COLO668 (cell line): ENCODE measurements around the gene WNT7B.

ENCODE experiments used
- DNase-seq: peaks from one replicate; lab custom pipeline; 2025; ENCODE audit not compliant: unreplicated experiment; lab: John Stamatoyannopoulos, UW

The WNT7B gene

DNA sequence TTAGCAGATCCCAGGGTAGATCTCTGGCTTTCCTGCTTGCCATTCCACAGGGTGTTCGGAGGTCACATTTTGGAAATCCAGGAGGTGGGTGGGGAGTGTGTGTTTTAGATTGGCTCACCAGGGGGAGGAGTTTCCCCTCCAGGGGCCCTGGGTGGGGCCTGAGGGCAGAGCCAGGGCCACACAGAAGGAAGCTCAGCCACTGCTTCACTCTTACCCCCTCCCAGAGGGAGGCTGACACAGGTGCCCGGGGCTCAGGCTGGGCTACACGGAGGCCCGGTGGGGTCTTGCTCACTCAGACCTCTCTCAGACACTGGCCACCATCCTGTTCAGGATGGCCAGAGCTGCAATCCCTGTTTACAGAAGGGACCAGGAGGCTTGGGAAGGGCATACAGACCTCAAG, 2.5 kb downstream of the WNT7B start:
- DNase-seq = no peak

GRCh38 chr22:45972889-45973253, 4.1 kb downstream of the WNT7B start:
- DNase-seq = no peak

- no peak for DNase-seq
These were observed 4.7 kb downstream of the WNT7B start for GRCh38 chr22:45972091-45972888.

- no peak for DNase-seq
These were observed 5.4 kb downstream of the WNT7B start for GRCh38 chr22:45971408-45972028.

DNA sequence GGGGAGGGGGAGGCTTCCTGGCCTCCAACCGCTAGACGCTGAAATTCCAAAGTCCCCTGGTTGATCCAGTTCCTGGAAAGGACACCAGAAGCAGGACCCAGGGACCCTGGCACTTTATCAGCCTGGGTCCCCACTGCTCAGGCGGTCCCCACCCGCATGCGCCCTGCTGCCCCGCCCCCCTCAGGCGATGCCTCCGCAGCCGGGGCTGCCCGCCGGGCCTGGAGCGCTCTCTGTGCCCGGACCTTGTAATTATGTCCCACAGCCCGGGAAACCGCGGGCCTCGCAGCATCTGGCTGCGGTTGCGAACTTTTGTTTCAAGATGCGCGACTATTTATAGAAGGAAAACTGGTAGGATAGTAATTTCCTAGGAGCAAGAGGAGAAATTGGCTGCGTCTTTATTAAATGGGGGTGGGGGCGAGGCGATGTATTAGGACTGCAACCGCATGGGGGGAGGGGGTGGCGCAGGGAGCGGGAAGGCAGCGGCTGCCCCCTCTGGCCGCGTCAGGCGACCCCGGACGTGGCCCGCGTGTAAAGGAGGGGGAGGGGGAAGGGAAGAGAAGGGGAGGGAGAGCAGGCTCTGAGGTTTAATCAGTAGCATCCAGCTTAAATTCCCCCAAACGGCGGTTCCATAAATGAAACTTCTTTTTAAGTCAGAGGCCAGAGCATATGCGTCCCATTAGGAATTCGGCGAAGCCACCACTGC, 6.1 kb downstream of the WNT7B start:
- DNase-seq = no peak

GRCh38 chr22:45969801-45970470, 7.0 kb downstream of the WNT7B start:
- no peak for DNase-seq

DNA sequence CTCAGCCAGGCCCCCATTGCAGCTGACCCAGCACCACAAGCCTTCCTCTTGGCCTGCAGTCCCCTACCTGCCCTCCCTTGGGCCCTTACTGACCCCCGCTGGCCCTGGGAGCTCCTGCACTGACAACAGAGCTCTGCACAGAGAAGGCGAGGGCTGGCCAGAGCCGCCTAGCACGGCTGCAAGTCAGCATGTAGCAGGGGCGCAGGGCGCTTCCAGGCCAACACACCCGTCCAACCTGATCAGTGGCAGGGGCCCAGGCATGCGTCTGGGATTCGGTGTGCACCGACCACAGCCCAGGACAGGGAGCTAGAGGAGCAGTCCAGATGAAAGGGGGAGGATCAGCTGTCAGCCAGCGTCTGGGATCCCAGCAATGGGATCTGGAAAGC, 7.6 kb downstream of the WNT7B start:
- DNase-seq = no peak

GRCh38 chr22:45968751-45969413, 8.1 kb downstream of the WNT7B start:
- no peak for DNase-seq

DNA sequence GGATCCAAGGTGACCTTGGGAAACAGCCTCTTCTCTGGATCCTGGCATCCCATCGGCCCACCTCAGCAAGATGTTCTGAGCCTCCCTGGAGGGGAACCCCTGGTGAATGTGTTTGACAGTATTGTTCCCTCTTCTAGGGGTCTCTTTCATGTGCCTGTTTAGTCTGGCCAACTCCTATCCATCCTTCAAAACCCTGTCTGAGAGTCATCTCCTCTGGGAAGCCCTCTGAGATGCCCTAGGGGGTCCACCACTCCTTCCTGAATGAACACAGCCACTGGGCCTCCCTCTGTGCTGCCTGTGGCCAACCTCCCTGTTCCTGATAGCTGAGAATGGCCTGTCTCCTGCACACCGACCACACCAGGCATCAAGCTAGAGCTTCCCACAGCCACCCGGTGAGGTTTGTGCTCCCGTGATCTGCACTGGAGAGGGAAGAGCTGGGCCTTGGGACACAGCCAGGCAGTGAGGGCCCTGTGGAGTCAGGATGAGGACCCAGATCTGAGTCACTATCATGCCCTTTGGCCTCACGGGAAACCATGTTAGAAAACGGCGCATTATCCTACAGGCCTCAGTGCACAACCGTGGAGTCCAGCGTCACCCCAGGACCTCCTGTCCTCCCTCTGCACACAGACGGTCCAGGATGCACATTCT, 8.8 kb downstream of the WNT7B start:
- DNase-seq = no peak

GRCh38 chr22:45966895-45967365, 10.0 kb downstream of the WNT7B start:
- DNase-seq = no peak

DNA sequence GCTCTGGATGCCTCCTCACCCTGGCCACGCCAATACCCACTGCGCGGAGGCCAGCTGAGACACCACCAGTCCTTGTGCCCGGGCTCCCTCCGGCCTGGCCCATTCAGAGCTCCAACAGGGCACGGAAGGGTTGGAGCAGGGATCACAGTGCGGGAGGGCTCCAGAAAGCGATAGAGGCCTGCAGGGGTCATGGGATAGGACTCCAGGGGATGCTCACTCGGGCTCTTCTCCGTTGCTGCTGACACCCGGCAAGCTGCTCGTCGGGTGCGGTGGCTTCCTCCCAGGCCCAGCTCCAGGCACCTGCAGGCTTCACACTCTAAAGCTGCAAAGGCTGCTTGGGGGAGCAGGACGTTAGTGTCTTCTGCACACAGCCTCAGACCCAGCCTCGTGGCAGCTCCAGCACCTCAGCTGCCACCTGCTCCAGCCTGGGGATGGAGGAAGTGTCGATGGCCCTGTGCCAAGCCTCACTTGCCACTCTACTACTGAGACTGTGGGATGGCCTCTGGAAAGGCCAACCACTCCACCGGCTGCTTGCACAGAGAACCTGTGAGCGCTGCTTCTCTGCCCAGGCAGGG, 10.6 kb downstream of the WNT7B start:
- peak; percentile 92 for DNase-seq

DNA sequence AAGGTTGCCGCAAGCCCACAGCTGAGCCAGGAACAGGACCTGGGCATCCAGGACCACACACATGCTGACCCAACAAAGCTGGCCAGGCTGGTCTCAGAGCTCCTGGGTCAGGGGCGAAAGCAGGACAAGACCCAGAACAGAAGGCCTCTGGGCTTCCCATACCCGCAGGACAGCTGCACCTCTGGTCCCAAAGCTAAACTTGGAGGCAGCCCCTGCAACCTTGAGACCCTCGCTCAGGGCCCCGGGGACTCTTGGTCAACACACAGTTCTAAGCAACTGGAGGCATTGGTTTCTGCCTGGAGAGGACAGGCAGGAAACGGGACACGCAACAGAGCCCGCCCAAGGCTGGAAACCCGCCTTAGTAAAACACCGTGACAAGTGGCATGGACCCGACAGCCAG, 11.4 kb downstream of the WNT7B start:
- DNase-seq = no peak

DNA sequence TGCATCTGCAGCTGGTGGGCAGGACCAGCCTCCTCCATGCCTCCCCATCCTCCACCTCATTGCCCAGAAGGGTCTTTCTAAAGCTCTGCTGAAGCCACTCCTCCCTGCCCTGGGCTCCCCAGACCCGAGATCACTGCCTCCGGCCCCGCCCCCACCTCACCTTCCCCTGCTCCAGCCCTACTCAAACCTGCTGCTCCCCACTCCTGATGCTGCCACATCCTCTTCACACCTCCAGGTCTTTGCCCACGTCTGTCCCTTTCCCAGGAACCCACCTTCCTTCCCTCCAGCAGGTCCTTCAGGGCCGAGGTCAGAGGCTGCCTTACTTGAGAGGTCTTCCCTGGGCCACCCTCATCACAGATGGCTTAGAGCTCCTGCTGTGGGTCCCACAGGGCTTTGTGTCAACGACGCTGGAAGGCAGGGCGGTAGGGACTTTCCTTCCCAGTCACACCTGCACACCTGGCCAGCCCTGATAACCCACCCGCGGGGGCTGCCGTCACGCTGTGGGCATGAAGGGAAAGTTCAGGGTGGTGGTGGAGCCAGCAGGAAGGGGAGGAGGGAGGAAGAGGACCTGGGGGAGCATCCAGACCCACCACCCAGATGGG, 11.9 kb downstream of the WNT7B start:
- peak; percentile 28 for DNase-seq

- DNase-seq = no peak
These were observed 12.6 kb downstream of the WNT7B start for GRCh38 chr22:45964372-45964771.

GRCh38 chr22:45963821-45964220, 13.1 kb downstream of the WNT7B start:
- DNase-seq = no peak

GRCh38 chr22:45962756-45963324, 14.1 kb downstream of the WNT7B start:
- no peak for DNase-seq

DNA sequence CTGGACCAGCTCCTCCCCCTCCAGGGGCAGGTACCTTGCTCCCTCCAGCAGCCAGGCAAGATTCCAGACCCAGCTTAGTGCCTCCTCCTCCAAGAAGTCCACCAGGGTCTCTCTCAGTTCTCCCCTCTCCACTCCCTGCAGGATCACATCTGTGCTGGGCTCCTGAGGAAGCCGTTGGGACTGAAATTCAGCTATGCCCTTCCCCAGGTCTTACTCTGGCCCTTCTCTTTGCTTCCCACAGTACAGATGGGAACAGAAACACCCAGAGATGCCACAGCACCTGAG, 14.6 kb downstream of the WNT7B start:
- no peak for DNase-seq

DNA sequence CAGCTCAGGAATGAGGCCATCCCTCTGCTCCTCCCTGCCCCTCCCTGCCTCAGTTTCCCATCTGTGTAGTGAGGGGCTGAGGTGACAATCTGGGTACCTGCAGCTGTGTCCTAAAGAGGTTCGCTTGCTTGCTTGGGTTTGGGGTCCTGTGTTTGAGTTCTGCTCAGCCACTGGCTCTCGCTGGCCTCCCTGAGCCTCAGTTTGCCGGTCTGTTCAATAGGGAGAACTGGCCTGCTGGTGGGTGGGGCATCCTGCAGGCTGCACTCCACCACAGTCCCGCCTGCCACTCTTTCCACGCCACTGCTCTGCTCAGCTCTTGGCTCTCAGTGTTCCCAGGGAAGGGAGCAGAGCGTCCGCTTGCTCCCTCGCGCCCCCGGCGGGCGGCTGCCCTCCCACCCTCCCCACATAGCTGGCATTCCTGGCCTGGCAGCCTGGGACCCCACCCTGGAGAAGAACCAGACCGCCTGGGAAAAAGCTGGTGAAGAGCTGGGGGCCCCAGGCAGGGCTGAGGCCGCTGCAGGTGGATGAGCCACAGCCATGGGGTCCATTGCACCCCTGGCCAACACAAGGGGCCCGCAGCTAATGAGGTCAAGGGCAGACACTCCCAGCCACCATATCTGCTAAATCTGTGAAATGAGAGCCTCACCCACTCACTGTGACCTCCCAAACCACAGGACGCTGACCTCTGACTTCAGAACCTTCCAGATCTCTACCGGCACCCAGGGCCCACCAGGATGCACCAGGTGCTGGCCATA, 15.1 kb downstream of the WNT7B start:
- no peak for DNase-seq
